Measurements from ENCODE around the gene ZBTB3. TPM values are rescaled to one million over a fixed set of nuclear protein-coding genes. Genes with fewer than 3 reads are reported as not detected.

ZBTB3 gene
- total RNA-seq, 1 experiment from 2014 or later = 82.3 TPM

DNA sequence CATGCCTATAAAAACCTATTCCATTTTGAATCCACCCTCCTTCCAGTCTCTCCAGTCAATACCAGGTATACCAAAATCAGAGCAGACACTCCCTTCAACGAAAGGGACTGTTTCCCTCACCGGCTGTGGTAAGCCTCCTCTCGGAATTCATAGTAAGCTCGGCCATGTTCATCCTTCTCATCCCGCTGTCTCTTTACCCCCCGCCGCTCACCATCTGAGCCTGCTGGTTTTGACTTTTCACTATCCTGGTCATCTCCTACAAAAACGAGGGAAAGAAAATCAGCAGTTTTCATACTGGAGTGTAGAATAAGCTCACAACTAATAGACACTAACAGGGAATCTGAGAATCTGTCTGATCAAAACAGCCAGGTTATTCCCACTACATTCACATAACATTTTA lies 29.8 kb downstream of the ZBTB3 start:
- Mint-ChIP-seq H3K27me3 (ENCODE audit: low read depth) (peaks cover 4% of the 10 kb centered on the region; the same call in 1 of the 2 replicates), H3K27ac (peak overlapping the region; percentile 10; the same call in 1 of the 2 replicates), H3K4me1 (peaks cover 20% of the 10 kb centered on the region), H3K4me3 (peak overlapping the region; percentile 98), H3K36me3 (peaks cover 63% of the 10 kb centered on the region), H3K9me3 (no peaks in the 10 kb centered on the region)
- POLR2A ChIA-PET = no interaction called here
- TF ChIP-seq OVOL2 (CRISPR knock-in tag; IDR thresholded peaks at IDR 0.05; ENCODE audit: borderline replicate concordance) = no peak
- TF ChIP-seq MXD4 (CRISPR knock-in tag; IDR thresholded peaks at IDR 0.05; ENCODE audit: borderline replicate concordance) = no peak
- TF ChIP-seq, protein P1, sequence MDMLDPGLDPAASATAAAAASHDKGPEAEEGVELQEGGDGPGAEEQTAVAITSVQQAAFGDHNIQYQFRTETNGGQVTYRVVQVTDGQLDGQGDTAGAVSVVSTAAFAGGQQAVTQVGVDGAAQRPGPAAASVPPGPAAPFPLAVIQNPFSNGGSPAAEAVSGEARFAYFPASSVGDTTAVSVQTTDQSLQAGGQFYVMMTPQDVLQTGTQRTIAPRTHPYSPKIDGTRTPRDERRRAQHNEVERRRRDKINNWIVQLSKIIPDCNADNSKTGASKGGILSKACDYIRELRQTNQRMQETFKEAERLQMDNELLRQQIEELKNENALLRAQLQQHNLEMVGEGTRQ (CRISPR knock-in tag; IDR thresholded peaks at IDR 0.05) = no peak
- TF ChIP-seq NFE2L1 (CRISPR knock-in tag; IDR thresholded peaks at IDR 0.05) = no peak
- TF ChIP-seq, protein P2, sequence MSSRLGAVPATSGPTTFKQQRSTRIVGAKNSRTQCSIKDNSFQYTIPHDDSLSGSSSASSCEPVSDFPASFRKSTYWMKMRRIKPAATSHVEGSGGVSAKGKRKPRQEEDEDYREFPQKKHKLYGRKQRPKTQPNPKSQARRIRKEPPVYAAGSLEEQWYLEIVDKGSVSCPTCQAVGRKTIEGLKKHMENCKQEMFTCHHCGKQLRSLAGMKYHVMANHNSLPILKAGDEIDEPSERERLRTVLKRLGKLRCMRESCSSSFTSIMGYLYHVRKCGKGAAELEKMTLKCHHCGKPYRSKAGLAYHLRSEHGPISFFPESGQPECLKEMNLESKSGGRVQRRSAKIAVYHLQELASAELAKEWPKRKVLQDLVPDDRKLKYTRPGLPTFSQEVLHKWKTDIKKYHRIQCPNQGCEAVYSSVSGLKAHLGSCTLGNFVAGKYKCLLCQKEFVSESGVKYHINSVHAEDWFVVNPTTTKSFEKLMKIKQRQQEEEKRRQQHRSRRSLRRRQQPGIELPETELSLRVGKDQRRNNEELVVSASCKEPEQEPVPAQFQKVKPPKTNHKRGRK (CRISPR knock-in tag; IDR thresholded peaks at IDR 0.05; ENCODE audit: borderline replicate concordance) = no peak
- TF ChIP-seq ETV6 (CRISPR knock-in tag; IDR thresholded peaks at IDR 0.05) = no peak
- no peak for TF ChIP-seq CREM (CRISPR knock-in tag; IDR thresholded peaks at IDR 0.05)
- TF ChIP-seq RORB (CRISPR knock-in tag; IDR thresholded peaks at IDR 0.05) = no peak
- TF ChIP-seq MYBL2 (CRISPR knock-in tag; IDR thresholded peaks at IDR 0.05) = no peak
- no peak for TF ChIP-seq ATF1 (CRISPR knock-in tag; IDR thresholded peaks at IDR 0.05)
- no peak for TF ChIP-seq HMGA2 (CRISPR knock-in tag; IDR thresholded peaks at IDR 0.05)
- TF ChIP-seq, protein P3, sequence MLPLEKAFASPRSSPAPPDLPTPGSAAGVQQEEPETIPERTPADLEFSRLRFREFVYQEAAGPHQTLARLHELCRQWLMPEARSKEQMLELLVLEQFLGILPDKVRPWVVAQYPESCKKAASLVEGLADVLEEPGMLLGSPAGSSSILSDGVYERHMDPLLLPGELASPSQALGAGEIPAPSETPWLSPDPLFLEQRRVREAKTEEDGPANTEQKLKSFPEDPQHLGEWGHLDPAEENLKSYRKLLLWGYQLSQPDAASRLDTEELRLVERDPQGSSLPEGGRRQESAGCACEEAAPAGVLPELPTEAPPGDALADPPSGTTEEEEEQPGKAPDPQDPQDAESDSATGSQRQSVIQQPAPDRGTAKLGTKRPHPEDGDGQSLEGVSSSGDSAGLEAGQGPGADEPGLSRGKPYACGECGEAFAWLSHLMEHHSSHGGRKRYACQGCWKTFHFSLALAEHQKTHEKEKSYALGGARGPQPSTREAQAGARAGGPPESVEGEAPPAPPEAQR (CRISPR knock-in tag; IDR thresholded peaks at IDR 0.05) = no peak
- TF ChIP-seq CBFB (CRISPR knock-in tag; IDR thresholded peaks at IDR 0.05; ENCODE audit: low read depth) = no peak
- TF ChIP-seq, protein P4, sequence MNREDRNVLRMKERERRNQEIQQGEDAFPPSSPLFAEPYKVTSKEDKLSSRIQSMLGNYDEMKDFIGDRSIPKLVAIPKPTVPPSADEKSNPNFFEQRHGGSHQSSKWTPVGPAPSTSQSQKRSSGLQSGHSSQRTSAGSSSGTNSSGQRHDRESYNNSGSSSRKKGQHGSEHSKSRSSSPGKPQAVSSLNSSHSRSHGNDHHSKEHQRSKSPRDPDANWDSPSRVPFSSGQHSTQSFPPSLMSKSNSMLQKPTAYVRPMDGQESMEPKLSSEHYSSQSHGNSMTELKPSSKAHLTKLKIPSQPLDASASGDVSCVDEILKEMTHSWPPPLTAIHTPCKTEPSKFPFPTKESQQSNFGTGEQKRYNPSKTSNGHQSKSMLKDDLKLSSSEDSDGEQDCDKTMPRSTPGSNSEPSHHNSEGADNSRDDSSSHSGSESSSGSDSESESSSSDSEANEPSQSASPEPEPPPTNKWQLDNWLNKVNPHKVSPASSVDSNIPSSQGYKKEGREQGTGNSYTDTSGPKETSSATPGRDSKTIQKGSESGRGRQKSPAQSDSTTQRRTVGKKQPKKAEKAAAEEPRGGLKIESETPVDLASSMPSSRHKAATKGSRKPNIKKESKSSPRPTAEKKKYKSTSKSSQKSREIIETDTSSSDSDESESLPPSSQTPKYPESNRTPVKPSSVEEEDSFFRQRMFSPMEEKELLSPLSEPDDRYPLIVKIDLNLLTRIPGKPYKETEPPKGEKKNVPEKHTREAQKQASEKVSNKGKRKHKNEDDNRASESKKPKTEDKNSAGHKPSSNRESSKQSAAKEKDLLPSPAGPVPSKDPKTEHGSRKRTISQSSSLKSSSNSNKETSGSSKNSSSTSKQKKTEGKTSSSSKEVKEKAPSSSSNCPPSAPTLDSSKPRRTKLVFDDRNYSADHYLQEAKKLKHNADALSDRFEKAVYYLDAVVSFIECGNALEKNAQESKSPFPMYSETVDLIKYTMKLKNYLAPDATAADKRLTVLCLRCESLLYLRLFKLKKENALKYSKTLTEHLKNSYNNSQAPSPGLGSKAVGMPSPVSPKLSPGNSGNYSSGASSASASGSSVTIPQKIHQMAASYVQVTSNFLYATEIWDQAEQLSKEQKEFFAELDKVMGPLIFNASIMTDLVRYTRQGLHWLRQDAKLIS (CRISPR knock-in tag; IDR thresholded peaks at IDR 0.05; ENCODE audit: borderline replicate concordance) = no peak
- TF ChIP-seq TEAD4 (CRISPR knock-in tag; IDR thresholded peaks at IDR 0.05) = no peak
- TF ChIP-seq GTF2I (CRISPR knock-in tag; conservative IDR thresholded peaks at IDR 0.05) = no peak
- TF ChIP-seq, protein P5, sequence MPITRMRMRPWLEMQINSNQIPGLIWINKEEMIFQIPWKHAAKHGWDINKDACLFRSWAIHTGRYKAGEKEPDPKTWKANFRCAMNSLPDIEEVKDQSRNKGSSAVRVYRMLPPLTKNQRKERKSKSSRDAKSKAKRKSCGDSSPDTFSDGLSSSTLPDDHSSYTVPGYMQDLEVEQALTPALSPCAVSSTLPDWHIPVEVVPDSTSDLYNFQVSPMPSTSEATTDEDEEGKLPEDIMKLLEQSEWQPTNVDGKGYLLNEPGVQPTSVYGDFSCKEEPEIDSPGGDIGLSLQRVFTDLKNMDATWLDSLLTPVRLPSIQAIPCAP (CRISPR knock-in tag; IDR thresholded peaks at IDR 0.05) = no peak
- TF ChIP-seq ZNF396 (CRISPR knock-in tag; IDR thresholded peaks at IDR 0.05; ENCODE audit: borderline replicate concordance) = no peak
- CTCF ChIA-PET = interaction anchor here (1.0 to 1.2 kb wide), 2 partner anchors 45 to 62 kb away, joined by 3 to 4 read pairs; no protein-coding TSS in a partner anchor
- no peak for ATAC-seq
- DNase-seq (ENCODE audit: low spot score) = no peak

DNA sequence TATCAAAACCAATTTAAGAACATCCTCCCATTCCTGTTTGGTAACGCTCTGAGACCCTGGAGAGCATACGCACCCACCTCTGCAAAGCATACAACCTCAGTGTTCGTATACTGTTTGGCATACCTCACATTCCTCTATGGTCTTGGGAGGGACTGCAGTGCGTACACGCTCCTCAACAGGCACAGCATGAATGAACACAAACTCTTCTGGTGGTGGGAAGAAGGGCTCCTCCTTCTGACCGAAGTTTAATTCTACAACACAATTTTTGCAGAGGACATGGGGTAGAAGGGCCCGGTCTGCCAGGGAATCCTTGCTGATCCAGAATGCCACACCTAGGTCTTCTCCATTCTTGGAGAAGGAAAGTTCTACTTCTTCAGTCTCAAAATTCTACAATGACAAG lies 32.0 kb downstream of the ZBTB3 start:
- peak overlapping the region; percentile 63 for H3K27ac Mint-ChIP-seq
- ChIA-PET POLR2A (no interaction called here), CTCF (no interaction called here)
- peaks cover 83% of the 10 kb centered on the region for H3K36me3 Mint-ChIP-seq
- ATAC-seq (peak; percentile 72), DNase-seq (ENCODE audit: low spot score) (no peak)
- no peak for TF ChIP-seq TEAD1 (CRISPR knock-in tag; IDR thresholded peaks at IDR 0.05)
- TF ChIP-seq, protein P6, sequence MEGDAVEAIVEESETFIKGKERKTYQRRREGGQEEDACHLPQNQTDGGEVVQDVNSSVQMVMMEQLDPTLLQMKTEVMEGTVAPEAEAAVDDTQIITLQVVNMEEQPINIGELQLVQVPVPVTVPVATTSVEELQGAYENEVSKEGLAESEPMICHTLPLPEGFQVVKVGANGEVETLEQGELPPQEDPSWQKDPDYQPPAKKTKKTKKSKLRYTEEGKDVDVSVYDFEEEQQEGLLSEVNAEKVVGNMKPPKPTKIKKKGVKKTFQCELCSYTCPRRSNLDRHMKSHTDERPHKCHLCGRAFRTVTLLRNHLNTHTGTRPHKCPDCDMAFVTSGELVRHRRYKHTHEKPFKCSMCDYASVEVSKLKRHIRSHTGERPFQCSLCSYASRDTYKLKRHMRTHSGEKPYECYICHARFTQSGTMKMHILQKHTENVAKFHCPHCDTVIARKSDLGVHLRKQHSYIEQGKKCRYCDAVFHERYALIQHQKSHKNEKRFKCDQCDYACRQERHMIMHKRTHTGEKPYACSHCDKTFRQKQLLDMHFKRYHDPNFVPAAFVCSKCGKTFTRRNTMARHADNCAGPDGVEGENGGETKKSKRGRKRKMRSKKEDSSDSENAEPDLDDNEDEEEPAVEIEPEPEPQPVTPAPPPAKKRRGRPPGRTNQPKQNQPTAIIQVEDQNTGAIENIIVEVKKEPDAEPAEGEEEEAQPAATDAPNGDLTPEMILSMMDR (IDR thresholded peaks at IDR 0.05) = no peak
- TF ChIP-seq ZNF121 (CRISPR knock-in tag; IDR thresholded peaks at IDR 0.05) = no peak
- no peak overlapping the region for H3K4me3 Mint-ChIP-seq
- H3K27me3 Mint-ChIP-seq (ENCODE audit: low read depth) = no peaks in the 10 kb centered on the region
- peaks cover 16% of the 10 kb centered on the region for H3K4me1 Mint-ChIP-seq
- H3K9me3 Mint-ChIP-seq = no peaks in the 10 kb centered on the region

All from WTC11 (cell line).